NCI-H446 (cell line): ENCODE data around the gene PRKRA.
A peak's percentile ranks its signal among the peaks of the same experiment; 100 is the strongest.
"Not testable (repeated sequence)": the region's sequence is repeated elsewhere in the genome, so short reads cannot be mapped to it uniquely, and the experiment has no call there.

Source experiments
- DNase-seq, 2 experiments: peaks; one replicate each; lab custom pipeline; 2025; lab: John Stamatoyannopoulos, UW

Gene PRKRA

DNA sequence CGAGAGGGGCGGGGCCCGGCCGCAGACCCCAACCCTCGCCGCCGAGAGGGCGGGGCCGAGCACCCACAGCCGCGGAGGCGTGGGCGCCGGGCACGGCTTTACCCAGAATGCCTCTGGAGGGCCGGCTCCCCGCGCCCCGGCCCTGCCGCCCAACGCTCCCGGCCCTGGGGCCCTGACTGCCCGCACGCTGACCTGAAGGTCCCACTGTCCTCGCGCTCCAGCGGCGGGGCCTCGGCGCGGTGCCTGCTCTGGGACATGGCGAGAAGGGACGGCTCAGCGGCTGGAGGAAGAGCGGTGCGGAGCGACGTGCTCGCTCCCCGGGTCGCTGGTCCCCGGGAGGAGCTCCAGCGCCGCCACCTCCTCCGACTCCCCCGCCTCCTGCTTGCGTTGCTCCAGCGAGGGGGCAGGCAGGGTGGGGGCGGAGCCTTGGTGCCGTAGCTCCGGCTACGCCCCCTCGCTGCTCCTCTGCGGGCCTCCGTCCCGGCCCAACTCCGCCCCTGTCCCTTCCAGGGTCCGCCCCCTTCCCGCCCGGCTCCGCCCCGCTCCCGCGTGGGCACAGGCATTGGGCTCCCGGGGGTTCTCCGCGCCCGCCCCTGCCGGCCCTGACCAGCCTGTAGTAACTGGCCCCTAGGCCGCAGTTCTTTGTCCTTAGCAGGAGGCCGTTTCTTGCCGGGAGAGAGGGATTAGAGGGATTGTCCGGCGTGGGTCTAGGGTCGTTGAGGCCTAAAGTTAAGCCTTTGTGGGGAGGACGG, at the start of gene PRKRA, which contains the start of gene PJVK:
TSS of gene PRKRA (minus strand) at position 402 of the 752 bp plus-strand sequence. CDS start at position 257, 145 bp downstream.
TSS of gene PJVK (plus strand) at position 605 of the 752 bp plus-strand sequence. CDS start 2,032 bp downstream, outside the sequence.
- peak; percentile 81 to 97 for DNase-seq

DNA sequence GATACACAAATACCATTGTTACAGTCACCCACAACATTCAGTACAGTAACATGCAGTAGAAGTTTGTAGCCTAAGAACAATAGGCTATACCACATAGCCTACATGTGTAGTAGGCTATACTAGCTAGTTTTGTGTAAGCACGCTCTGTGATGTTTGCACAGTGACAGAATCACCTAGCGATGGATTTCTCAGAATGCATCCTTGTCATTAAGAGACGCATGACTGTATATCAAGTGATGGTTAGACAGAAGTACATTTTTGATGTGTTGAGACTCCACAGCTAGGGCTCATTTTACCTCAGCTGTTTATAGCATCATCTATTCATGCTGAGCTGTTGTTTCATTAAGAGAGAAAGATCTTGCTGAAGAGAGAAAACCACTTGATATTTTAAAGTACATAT, 48.7 kb upstream of the PRKRA start:
- DNase-seq = no peak

DNA sequence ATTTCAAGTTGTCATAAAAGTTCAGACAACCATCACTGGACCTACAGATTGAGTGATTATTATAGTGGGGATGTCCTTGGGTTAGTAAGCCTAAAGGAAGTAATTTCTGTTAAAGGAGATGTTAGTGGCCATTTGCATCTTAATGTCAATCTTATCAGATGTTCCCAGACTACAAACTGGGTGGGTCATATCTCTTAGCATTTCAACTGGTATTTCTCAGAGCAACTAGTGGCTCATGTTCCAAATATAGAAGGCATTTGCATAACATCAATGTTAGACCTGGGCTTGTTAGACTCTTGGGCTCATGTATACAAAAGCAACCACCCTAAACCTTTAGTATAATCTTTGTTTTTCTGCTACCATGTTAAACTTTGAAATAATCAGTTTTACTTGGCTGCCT, 47.2 kb upstream of the PRKRA start:
- no peak for DNase-seq

DNA sequence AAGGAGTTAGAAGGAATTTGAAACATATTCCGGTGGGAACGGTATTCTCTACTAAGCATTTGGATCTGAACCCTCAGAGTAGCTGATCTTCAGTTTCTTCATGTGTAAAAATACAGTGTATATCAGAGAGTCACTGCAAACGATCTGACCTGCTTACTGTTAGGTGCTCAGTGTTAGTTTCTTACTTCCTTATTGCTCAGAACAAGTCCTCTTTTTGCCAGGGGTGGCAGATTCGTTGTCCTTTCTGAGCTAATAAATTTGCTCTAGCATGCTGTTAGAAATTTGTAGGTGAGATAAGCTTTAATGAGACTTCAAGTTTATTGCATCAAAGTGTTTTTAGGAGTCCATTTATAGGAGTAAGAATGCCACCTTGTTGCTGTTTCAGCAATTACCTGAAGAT, 45.1 kb upstream of the PRKRA start:
- no peak for DNase-seq

DNA sequence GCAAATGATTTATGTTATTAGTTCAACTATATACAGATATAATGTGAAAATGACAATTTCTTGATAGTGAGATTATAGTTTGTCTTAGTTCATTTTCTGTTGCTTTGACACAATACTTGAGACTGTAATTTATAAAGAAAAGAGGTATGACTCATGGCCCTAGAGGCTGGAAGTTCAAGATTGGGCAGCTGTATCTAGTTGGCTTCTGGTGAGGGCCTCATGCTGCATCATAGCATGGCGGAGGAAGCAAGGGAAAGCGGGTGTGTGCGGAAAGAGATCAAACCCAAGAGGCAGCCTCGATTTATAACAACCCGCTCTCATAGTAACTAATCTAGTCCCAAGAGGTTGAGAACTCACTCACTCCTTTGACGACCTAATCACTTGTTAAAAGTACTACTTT, 40.6 kb upstream of the PRKRA start:
- no peak for DNase-seq

DNA sequence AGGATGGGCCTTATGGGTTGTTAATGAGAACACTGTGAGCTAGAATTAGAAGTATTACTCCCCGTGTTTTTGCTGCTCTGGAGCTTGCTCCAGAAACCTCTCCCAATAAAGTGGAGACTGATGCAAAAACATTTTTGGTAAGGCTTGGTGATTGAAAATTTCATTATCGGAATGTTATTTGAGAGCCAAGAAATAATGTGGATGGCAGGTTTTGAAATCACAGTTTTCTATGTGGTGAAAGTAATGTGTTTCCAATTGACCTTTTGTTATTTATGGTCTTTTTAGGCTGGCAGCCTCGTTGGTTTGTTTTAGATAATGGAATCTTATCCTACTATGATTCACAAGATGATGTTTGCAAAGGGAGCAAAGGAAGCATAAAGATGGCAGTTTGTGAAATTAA, 34.4 kb upstream of the PRKRA start:
- no peak for DNase-seq

DNA sequence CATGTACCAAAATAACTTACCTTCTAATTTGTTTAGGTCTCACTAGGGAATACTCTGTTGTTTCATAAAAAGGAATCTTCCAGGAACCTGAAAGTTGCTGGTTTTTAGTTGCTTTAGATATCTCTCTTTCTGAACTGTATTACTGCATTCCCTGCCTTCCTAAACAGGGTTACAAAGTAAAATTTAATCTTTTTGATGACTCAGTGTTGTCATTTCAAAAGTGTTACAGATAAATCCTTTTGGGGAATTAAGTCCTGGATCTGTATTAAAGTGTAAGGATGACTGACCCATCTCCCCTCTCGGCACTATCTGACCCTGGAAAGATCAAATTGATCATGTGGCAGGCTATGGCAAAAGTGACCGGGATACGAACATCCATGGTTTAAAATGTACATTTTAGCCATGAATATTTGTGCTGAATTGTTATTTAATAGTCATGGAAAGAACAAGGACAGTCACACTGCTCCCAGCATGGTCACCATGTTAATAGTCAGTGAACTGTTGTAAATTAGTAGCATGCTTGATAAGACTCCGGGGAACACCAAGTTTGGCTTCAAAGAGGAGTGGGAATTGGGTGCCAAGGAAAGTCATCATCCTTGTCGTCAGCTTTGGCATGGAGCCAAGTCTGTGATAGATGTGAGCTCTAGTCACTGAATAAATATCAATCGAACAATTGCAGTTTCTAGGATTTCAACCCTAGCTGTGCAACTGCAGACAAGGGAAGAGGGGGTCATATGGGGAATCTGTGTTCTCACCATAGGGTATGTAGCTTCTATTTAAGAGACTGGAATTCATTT, 33.5 kb upstream of the PRKRA start:
- DNase-seq = peak; percentile 77 to 86

DNA sequence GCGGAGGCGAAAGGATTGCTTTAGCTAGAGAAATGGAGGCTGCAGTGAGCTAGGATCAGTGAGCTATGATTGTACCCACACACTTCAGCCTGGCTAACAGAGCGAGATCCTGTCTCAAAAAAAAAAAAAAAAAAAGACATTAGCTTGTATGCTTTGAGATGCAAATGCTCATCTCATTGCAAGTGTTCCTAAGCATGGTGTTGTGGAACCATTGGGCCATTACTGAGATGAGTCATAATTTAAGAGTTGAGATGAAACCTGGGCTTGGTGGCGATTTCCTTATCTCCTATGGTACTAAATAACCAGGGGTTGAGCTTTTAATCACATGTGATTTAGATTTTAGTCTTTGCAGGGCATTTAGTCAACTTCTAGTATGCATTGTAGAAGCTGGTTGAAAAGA, 31.5 kb upstream of the PRKRA start:
- no peak for DNase-seq

DNA sequence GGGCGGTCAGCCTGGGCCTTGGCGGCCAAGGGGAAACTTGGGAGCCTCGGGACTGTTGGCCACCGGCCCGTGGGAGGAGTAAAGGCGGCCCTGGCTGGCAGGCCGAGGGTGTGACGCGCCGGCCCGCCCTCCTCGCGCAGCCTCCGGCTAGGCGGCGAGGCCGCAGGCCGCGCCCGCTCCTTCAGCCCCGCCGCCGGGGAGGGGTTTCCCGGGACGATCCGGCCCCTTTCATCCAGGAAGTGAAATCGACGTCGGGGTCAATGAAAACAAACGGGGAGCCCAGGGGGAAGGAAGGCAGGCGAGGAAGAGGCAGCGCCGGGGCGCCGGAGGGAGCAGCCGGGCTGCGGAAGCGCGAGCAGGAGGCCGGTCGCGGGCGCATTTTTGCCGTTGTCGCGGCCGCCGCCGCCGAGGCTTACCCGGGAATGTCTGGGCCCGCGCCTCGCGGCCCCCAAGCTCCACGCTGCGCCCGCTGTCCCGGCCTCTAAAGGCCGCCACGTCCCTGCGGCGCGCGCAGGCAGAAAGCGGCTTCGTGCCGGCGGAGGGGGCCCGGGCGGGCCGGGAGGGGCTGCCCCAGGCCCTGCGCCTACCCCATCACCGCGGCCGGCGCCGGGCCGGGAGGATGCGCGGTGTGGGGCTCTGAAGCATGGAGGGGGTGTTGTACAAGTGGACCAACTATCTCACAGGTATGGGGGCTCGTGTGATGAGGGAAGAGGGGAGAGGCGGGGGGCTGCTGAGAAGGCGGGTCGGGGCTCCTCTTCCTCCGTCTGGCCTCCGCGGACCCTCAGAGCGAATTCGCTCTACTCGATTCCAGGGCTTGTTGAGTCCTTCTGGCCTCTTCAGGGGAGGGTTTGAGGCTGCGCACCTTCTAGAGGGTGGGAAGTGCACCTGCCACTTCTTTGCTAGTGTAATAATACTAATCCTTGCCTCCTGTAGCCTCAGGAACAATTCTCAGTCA, 29.5 kb upstream of the PRKRA start, which contains the start of gene PLEKHA3:
TSS of gene PLEKHA3 (plus strand) at position 231 of the 955 bp plus-strand sequence. CDS start at position 644, 413 bp downstream.
- DNase-seq = peak; percentile 89 to 99

DNA sequence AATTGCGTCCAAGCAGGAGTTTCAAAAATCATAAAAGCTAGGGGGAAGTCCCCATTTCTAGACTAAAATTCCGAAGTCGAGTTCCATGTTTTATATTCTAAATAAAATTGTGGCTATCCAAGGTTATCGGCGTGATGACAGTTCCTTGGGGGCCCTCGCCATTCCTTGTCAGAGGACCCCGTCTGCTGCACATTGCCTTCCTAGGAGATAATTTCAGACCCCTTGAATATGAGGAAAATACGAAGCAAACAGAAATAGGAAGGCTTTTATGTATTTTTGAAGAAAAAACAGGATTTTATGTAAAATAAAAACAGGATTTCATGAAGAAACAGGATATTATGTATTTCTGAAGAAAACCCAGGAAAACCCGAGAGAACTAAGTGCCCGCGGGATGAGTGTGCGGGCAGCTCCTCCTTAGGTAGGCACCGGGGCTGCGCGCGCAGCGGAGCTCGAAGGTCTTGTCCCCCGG, 28.8 kb upstream of the PRKRA start:
- no peak for DNase-seq

DNA sequence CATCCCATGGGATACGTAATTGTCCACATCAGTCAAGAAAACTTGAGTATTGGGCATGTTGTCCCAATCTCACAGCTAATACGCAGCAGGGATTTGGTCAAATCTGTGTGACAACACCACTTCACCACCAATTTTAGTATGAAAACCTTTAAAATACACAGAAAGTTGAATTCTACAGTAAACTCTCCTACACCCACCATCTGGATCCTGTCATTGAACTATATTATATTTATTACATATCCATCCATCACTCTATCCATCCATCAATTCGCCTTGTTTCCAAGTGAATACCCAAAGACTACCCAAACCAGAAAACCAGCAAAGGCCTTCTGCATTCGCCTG, 28.3 kb upstream of the PRKRA start:
- no peak for DNase-seq

DNA sequence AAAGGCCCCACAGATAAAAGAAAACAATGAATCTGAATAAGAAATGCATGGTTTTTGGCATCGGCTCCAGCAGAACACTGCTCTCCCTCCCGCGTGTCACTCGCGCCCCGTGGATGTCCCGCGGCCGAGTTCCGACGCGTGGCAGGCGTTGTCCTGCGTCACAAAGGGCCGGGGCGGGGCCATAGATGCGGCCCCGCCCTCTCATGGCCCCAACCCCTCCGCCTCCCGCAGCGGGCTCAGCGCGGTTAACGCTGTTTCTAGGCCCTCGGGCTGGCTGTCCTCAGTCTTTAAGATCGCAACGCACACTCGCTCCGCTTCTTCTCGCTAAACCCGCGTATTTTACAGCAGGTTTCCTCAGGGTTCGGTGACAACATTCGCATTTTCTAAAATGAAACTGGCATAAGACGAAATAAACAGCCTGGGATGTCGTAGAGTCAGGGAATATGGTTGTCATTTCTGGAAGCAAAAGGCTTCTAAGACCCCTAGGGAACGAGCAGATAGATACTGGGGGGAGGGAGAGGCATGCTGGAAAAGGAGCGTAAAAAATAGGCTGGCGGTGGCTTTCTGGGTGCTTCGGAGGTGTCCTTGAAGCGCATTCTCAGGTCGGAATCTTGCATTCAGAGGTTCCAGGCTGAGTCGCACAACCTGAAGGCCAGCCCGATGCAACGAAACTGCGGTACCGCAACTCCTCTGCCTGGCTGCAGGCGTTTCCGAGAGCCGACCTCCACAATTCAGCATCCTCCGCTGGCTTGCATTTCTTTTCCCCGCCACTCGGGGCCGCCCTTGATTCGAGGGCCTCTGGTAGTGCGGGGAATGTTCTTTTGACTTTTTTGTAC, 27.7 kb upstream of the PRKRA start, which contains the start of gene FKBP7:
TSS of gene FKBP7 (minus strand) at position 162 of the 836 bp plus-strand sequence. CDS start at position 61, 101 bp downstream.
- DNase-seq = peak; percentile 70 to 84

DNA sequence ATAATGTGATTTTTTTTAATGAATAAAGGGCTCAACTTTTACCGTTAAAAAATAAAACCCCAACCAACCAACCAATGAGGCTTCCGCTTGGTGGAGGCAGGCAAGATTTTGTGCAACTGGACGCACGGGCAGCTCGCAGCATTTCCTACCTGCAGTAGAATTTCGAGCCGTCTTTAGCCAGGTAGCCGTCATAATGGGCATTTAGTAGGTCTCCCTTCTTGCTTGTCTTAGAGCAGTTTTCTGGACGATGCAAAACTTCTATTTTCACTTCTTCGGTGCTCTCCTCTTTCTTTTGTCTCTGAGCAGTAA, 27.1 kb upstream of the PRKRA start:
- DNase-seq = no peak

DNA sequence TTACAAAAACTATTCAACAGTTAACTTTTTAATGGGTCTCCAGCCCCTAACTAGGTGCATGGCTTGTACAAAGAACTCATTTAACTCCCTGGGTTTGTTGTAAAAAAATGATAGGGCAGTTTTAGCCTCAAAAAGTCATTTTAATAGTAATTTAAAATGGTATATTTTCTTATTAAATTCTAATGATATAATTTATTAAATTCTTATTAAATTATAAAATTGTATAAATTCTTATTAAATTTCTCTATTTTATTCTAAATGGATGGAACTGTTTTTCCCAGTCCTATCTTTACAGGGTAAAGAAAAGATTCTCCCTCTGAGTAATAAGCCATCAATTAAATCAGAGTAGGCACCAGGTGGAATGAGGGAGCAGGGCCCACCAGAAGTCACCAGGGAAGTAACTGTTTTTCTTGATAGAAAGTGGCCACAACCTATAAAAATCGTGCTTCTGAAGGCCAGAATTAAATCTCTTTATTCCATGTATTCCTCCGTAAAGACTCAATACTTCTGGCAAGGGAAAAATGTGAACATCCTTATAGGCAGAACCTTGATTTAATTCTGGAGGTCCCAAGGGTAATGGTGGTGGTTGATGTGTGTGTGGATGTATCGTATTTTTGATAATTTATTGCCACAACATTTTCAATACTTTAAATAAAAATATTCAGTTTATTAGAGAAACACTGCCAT, 26.6 kb upstream of the PRKRA start:
- DNase-seq = peak in 1 of 2 experiments; percentile 39

DNA sequence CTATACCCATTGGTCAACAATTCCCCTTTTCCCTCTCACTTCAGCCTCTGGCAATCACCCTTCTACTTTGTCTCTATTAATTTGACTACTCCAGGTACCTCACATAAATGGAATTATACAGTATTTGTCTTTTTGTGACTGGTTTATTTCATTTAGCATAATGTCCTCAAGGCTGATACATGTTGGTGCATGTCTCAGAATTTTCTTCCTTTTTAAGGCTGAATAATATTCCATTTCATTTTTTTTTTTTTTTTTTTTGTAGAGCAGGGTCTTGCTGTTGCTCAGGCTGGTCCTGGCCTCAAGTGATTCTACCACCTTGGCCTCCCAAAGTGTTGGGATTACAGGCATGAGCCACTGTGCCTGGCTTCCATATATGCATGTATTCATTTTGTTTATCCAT, 25.5 kb upstream of the PRKRA start:
- no peak for DNase-seq

DNA sequence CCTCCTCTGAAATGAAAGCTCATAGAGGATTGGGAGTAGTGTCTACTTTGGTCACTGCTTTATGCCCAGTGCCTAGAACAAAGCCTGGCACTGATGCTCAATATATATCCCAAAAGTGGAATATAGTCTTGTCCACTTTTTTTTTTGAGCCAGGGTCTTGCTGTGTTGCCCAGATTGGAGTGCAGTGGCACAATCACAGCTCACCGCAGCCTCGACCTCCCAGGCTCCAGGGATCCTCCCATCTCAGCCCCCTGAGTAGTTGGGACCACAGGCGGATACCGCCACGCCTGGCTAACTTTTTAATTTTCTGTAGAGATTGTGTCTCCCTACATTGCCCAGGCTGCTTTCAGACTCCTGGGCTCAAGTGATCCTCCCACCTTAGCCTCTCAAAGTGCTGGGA, 23.6 kb upstream of the PRKRA start:
- no peak for DNase-seq

DNA sequence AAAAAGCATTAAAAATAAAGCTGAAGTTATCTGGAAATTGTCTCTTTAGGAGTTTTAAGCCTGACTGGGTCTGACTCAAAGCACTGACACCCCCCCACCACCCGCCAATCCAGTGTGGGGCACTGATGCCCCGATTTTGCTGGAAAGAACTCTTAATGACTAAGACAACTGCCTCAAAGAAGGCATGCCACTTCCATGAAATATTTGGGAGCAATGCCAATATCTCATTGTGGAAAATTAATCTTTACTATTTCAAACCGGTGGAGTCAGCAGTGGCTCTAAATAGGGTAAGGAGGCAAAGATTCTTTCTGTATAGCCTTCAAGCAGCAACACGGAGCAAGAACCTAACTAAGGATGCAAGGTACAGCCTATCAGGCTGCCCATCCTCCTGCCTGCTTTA, 23.0 kb upstream of the PRKRA start:
- peak in 1 of 2 experiments; percentile 52 for DNase-seq

DNA sequence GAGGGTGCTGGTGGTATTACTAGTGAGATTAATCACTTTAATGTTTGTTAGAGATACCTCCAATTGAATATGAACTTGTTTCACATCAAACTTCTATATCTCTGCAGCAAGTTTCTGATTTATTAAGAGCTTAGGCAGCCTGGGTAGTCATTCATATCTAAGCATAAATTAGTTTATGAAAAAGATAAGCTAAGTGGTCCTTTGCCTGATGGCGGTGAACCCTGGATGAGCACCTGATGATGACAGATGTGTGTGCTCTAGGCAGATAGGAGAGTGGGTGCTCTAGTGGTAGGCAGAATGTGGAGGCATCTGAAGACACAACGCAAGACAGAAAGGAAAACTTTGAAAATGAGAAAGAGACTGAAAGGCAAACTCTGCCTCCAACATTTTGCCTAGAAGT, 22.4 kb upstream of the PRKRA start:
- DNase-seq = no peak

DNA sequence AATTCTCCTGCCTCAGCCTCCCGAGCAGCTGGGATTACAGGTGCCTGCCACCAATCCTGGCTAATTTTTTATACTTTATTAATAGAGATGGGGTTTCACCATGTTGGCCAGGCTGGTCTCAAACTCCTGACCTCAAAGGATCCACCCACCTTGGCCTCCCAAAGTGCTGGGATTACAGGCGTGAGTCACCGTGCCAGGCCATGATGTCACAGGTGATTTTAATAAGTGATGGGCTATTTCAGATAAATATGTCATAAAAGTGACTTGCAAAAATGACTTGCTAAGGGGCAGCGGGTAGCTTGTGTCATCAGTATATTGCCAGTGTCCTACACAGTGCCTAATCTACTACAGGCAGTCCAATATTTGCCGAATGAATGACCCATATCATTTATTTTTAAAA, 20.3 kb upstream of the PRKRA start:
- not testable (repeated sequence) for DNase-seq

DNA sequence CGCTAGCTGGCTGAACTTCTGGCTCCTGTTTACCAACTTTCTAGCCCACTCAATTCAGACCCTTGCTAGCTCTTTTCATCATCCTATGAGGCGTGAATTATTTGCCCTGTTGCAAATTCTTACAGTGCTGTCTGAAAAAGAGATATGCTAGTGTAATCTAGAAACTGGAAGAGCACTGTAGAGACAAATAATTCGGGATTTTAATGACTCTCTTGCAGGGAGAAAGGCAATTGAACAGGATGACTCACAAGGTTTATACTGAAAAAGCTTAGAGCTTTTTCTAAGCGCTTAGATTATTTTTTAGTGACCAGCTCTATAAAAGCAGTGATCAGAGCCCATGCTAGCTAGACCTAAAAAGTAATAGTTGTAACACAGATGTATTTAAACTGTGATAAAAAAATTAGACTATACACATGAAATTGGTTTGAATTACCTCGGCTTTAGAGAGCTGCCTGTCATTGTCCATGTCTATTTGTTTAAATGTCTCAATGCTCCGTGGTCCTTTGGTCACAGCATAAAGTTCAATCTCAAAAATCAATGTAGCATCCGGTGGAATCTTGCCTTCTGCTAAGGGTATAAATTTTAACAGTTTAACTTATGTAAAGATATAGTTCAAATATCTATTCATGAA, 18.4 kb upstream of the PRKRA start:
- no peak for DNase-seq
